Endothelial cell of umbilical vein (primary cell): ENCODE data around the gene DSCAML1.

Experiments used
- EZH2 ChIP-seq: IDR thresholded peaks from 2 replicates; pipeline ENCODE4 v1.6.1; 2012; ENCODE audit warnings: borderline replicate concordance, low read depth, mild to moderate bottlenecking, moderate library complexity, low read length, inconsistent platforms; ENCODE audit not compliant: severe bottlenecking
- JUN ChIP-seq: IDR thresholded peaks from 2 replicates; pipeline ENCODE4 v1.6.1; 2011; ENCODE audit warnings: borderline replicate concordance, low read depth; ENCODE audit not compliant: insufficient read length, insufficient read depth
- POLR2A ChIP-seq: IDR thresholded peaks from 2 replicates; pipeline ENCODE4 v1.6.1; 2012; ENCODE audit warnings: low read depth, mild to moderate bottlenecking, control low read depth, low read length
- POLR2AphosphoS5 ChIP-seq: IDR thresholded peaks from 2 replicates; pipeline ENCODE4 v1.6.1; 2012; ENCODE audit warnings: low read depth, mild to moderate bottlenecking, control low read depth, low read length, moderate library complexity; ENCODE audit not compliant: insufficient read depth
- TF ChIP-seq, protein P1 (sequence below), 2 donors: IDR thresholded peaks; 1 replicate in 1 of 2; 2 replicates in 1 of 2; pipeline ENCODE4 v1.5.1; 2011; ENCODE audit warnings: low read length in 2 of 2, mild to moderate bottlenecking in 2 of 2, moderate library complexity in 2 of 2, control low read depth in 1 of 2, inconsistent platforms in 1 of 2, low read depth in 1 of 2; ENCODE audit not compliant: insufficient read depth in 1 of 2; ENCODE audit errors: extremely low read depth in 1 of 2
- TF ChIP-seq, protein P2 (sequence below): IDR thresholded peaks from 2 replicates; pipeline ENCODE4 v1.6.1; 2011; ENCODE audit not compliant: insufficient read depth, insufficient read length

DNA sequence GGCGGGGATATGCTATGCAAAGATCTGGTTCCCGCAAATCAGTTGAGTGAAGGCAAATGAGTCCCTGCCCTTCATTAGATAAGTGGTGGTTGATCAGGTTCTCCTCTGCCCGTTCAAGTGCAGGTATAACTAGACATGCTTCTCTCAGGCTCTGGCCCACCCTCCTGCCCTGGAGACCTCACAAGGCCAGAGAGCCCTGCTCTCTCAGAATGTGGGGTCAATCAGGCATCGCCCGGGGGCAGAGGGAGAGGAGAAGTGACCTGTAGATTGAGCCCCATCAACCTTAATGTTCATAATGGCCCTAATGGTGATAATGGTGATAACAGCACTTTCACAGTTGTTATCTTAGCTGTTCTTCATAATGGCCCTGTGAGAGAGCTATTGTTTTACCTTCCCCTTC is 224.3 kb downstream of the DSCAML1 start:
- TF ChIP-seq POLR2A (no peak), EZH2 (no peak), JUN (no peak), POLR2AphosphoS5 (no peak)
- TF ChIP-seq, protein P1, sequence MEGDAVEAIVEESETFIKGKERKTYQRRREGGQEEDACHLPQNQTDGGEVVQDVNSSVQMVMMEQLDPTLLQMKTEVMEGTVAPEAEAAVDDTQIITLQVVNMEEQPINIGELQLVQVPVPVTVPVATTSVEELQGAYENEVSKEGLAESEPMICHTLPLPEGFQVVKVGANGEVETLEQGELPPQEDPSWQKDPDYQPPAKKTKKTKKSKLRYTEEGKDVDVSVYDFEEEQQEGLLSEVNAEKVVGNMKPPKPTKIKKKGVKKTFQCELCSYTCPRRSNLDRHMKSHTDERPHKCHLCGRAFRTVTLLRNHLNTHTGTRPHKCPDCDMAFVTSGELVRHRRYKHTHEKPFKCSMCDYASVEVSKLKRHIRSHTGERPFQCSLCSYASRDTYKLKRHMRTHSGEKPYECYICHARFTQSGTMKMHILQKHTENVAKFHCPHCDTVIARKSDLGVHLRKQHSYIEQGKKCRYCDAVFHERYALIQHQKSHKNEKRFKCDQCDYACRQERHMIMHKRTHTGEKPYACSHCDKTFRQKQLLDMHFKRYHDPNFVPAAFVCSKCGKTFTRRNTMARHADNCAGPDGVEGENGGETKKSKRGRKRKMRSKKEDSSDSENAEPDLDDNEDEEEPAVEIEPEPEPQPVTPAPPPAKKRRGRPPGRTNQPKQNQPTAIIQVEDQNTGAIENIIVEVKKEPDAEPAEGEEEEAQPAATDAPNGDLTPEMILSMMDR (IDR thresholded peaks at IDR 0.05; ENCODE audit: extremely low read depth in 1 of 2, insufficient read depth in 1 of 2, low read depth in 1 of 2, low read length in 2 of 2) = no peak
- TF ChIP-seq, protein P2, sequence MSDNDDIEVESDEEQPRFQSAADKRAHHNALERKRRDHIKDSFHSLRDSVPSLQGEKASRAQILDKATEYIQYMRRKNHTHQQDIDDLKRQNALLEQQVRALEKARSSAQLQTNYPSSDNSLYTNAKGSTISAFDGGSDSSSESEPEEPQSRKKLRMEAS = no peak
